ENCODE results near the gene LPCAT2.

DNA sequence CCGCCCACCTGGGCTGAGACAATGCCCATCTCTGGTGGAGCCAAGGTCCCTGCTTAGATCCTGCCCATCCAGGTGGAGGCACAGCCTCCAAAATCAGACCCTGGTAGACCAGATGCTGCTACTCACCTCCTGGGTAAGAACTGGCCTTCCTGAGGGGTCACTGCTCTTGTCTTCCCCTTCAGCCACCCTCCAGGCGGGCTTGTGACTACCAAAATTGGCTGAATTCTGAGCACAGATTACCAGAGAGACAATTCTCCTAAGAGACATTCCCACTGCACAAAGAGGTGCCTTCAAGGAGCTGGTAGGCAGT is 19.0 kb upstream of the LPCAT2 start:
- no peak for TF ChIP-seq SP1 (IDR thresholded peaks at IDR 0.05)
- no peak for TF ChIP-seq FOXM1 (IDR thresholded peaks at IDR 0.05; ENCODE audit: borderline replicate concordance)
- TF ChIP-seq SUZ12 (IDR thresholded peaks at IDR 0.05): no peak
- TF ChIP-seq NFRKB (IDR thresholded peaks at IDR 0.05): no peak
